IPS-11a (cell line): ENCODE data around the gene SYNJ1.
"Not testable (repeated sequence)": the region's sequence is repeated elsewhere in the genome, so short reads cannot be mapped to it uniquely, and the experiment has no call there.

Source experiments
- H3K4me3 ChIP-seq: one replicate; pipeline ENCODE4 v1.5.1; 2013; ENCODE audit warnings: low read depth, low read length, control low read depth

Gene SYNJ1

GRCh38 chr21:32695482-32695881, 32.3 kb downstream of the SYNJ1 start:
- H3K4me3 ChIP-seq, result not testable (repeated sequence)

DNA sequence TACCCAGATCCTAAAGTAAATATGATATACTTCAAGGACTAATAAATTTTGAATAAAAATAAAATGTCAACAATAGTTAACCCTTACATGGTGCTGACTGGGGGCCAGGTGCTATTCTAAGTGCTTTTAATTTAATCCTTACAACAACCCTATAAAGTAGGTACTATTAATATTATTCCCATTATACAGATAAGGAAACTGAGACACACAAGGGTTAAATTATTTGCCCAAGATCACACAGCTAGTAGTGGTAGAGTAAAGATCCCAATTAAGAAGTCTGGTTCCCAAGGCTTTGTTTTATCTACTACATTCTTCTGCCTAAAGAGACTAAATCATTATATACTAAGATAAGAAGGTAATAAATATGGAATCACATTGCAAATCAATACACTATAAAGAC, 34.2 kb downstream of the SYNJ1 start:
- H3K4me3 ChIP-seq, result no peak overlapping the region

- H3K4me3 ChIP-seq, result no peak overlapping the region
These were observed 37.7 kb downstream of the SYNJ1 start for GRCh38 chr21:32690085-32690484.

- no peak overlapping the region for H3K4me3 ChIP-seq
These were observed 40.0 kb downstream of the SYNJ1 start for GRCh38 chr21:32687643-32688345.

- no peak overlapping the region for H3K4me3 ChIP-seq
These were observed 44.9 kb downstream of the SYNJ1 start for GRCh38 chr21:32682696-32683474.

DNA sequence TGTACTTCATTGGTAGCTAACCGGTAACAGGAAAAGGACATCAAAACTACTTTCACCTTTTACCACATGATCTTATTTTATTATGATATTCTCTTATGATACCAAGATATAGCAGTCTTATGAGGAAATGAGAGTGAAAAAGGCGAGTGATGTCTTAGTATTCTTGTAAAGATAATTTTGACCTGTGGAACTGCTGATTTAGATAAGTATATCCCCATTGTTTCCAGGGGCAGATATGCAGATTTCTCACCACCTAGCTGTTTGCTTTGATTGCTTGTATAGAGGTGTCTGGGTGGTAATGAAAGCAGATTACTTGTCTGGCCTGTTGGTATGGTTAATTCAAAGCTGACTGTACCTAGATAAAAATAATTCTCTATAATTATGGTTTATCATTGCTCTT, 53.1 kb downstream of the SYNJ1 start:
- no peak overlapping the region for H3K4me3 ChIP-seq

DNA sequence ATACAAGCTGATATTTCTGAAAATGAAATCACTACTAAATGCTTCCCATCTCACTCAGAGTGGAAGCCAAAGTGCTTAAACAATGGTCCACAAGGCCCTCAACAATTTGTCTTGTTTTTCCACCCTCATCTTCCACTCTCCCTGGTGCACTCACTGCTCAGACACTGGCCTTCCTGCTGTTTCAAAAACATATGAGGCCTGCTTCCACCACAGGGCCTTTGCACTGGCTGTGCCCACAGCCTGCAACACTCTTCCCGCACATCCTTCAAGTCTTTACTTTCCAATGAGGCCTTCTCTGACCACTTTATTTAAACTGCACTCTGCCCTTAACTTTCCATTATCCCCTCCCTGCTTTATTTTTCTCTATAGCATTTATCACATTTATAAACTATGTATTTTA, 53.8 kb downstream of the SYNJ1 start:
- H3K4me3 ChIP-seq, result no peak overlapping the region

DNA sequence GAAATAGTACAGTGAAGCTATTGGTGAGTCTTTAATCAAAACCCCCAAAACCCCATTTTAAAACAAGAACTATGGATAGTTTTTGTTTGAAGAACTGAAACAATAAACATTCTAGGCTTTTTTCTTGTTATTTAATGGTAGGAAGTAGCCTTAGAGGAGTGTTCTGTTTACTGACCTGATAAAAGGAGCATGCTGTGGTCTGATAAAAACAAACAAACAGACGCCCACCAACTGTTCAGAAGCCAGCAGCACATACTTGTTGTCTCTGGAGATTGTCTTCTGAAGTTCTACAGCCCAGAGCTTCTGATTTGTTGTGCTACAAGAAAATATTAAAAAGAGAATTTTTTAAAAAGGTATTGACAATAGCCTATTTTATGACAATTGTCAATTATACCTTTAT, 61.6 kb downstream of the SYNJ1 start:
- no peak overlapping the region for H3K4me3 ChIP-seq

DNA sequence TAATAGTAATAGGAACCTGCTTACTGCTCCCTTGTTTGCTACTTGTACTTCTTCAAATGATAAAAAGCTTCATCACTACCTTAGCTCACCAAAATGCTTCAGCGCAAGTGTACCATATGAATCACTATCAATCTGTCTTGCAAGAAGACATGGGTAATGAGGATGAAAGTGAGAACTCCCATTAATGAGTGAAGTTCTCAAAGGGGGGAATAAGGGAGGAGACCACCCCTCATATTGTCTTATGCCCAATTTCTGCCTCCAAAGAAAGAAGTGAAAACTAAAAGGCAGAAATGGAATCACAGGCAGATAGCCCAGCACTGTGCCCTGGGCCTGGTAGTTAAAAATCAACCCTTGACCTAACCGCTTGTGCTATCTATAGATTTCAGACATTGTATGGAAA, 63.7 kb downstream of the SYNJ1 start:
- H3K4me3 ChIP-seq, result not testable (repeated sequence)

- H3K4me3 ChIP-seq, result not testable (repeated sequence)
These were observed 65.8 kb downstream of the SYNJ1 start for GRCh38 chr21:32661981-32662380.

DNA sequence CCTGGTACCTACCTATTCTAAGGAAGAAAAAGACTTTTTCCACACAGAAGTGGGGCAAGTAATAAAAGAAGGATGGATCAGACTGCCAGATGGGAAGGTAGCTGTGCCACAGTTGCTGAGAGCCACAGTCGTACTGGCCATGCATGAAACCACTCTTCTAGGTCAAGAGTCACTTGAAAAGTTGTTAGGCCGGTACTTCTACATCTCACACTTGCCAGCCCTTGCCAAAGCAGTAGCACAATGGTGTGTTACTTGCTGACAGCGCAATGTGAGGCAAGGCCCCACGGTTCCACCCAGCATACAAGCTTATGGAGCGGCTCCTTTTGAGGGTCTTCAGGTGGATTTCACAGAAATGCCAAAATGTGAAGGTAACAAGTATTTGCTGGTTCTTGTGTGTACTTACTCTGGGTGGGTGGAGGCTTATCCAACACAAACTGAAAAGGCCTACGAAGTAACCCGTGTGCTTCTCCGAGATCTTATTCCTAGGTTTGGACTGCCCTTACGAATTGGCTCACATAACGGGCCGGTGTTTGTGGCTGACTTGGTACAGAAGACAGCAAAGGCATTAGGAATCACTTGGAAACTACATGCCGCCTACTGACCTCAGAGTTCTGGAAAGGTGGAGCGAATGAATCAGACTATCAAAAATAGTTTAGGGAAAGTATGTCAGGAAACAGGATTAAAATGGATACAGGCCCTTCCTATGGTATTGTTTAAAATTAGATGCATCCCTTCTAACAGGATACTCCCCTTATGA, 66.6 kb downstream of the SYNJ1 start:
- H3K4me3 ChIP-seq, result not testable (repeated sequence)

GRCh38 chr21:32658524-32658923, 69.3 kb downstream of the SYNJ1 start:
- H3K4me3 ChIP-seq, result no peak overlapping the region

GRCh38 chr21:32653326-32653901, 74.4 kb downstream of the SYNJ1 start:
- no peak overlapping the region for H3K4me3 ChIP-seq

DNA sequence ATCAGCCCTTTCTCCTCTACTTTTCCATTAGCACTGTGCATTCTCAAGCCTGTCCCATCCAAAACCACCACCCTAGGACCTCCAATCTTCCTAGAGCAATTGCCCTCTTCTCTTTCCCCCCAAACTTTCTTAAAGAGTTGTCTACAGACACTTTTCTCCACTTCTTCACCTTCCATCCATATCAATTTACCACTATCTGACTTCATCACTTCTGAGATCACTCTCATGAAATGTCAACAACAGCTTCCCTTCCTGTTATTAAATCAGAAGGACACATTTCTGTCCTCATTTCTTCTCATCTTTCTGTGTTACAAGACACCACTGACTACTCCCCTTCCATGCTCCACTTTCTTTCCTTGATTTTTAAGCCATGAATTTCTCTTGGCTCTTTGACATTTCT, 79.6 kb downstream of the SYNJ1 start:
- H3K4me3 ChIP-seq, result no peak overlapping the region

DNA sequence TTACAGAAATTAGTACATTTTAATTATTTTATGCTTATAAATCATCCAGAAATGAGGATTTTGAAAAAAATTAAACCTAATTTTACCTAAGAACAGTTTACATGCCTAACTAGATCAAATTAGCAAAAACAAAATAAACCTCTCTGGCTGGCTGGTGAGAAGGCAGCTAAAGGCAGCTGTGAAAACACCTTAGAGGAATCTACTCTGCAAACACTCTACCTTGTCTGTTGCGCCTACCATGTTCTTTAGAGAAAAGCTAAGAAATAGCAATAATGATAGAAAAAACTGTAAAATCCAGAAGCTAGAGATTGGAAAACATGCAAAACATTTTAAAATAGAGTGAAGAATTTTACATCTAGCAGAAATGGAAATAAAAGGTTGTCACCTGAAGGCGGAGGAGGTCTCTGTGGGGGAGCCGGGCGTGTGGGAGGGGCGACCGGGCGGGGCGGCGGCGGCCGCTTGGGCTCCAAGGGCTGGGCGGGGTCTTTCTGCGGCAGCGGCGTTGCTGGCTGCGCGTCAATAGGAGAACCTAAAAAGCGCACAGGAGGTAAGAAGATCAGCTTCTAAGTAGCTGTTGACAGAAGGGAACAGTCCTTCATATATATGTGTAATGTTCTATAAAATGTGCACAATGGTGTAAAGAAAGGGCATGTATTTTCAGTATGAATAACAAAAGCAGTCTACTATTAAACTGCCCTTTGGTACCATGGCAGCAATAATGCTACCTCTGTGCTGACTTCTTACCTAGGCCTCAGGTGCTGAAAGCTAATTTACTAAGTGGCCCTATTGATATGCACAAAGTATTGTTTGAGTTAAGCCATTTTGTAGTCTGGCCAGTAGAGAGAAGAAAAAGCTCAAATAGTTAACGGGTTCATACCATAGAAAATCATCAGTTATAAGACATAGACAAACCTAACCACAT, 82.3 kb downstream of the SYNJ1 start:
- H3K4me3 ChIP-seq, result no peak overlapping the region

DNA sequence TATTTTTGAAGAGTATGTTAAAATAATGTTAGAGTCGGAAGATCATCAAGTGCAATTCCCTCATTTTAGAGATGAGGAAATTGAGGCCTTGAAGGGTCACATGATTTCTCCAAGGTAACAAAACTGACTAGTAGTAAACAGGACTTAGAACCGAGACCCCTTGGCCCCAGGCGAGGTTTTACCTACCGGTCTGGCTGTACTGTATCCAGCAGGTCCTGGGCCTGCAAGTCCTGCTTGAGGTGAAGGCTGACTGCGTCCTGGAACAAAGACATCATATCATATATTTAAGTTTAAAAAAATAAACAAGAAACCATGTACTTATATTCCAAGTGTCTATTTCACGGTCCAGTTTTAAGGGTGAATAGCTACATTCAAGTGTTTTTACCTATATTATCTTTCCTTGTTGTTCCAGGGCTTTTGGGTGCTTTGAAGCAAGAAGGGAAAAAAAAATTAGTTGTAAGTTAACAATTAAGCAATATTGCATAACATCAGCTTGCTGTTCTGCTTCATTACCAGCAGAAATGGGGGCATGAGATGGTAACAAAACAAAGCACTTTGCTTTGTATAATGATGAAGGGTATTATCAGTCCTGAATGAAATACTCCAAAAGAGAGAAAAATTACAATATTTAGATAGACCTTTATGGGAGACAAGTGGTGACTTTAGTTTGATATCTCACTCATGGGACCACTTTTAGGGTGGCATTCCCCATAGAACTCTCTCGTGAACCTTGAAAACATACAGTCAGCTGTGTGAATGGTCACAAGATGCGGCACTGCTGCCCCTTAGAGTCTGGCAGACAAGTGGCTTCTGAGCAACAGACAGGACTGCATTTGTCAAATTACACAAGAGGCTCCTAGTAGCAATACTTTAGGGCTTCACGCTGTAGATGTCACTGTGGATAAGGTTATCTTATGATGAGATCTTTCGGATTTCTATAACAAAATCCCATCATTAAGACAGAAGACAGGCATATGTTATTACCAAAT, 85.8 kb downstream of the SYNJ1 start:
- no peak overlapping the region for H3K4me3 ChIP-seq

DNA sequence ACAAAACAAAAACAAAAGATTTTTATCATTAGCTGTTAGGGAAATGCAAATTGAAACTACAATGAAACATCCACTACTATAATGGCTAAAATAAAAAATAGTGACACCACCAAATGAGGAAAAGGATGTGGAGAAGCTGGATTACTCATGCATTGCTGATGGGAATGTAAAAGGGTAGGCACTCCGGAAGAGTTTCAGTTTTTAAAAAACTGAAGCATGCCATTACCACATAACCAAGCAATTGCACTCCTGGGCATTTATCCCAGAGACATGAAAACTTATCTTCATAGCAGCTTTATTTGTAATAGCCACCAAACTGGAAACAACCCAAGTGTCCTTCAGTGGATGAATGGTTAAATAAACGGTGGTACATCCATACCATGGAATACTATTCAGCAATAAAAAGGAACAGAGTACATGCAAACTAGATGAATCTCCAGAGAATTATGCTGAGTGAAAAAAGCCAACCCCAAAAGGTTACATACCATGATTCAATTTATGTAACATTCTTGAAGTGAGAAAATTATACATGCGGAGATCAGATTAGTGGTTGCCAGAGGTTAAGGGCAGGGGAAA, 101.1 kb downstream of the SYNJ1 start:
- no peak overlapping the region for H3K4me3 ChIP-seq

DNA sequence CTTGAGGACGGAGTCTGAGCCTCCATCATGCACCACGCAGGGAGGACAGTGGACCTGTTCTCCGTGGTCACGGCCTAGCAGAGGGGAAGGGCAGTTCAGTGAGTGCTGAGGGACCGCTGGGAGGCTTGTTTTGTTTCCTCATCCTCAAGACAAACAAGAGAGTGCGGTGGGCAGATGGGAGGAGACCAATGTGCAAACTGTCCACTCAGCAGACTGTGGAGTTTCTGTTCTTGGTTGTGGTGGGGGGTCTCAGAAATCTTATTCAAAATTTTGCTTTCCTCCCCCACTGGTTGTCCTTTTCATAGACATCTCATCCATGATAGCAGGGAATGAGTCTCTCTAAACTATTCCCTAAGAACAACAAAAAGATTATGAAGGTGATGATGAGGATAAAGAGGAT, 109.6 kb downstream of the SYNJ1 start:
- not testable (repeated sequence) for H3K4me3 ChIP-seq
